Measurements from ENCODE around the gene BIRC6. TPM values are rescaled to one million over a fixed set of nuclear protein-coding genes. Genes with fewer than 3 reads are reported as not detected.
"Not testable (repeated sequence)": the region's sequence is repeated elsewhere in the genome, so short reads cannot be mapped to it uniquely, and the experiment has no call there.

Gene BIRC6
- polyA plus RNA-seq, 3 donors = 11.5 to 32.6 (median 12.9) TPM

DNA sequence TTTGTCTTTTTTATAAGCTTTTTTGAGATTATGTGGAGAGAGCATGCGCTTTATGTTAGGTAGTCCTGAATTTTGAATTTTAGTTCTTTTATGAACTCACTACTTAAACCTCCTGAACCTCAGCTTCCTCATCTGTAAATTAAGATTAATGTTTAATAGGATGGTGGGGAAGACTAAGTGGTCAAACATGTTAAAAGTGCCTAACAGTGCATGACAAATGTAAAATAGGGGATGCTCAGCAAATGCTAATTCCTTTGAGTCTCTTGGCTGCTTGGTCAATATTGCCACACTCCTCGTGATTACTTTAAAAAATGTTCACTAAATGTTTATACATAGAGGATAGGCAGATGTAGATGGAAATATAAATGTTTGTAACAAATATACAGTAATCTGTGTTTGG lies 6.8 kb downstream of the BIRC6 start:
- Histone ChIP-seq H3K79me2 (ENCODE audit: insufficient read depth, low read length) (peaks cover 100% of the 10 kb centered on the region), H3K9me3 (replicated peaks in 1 of 2; ENCODE audit: control insufficient read depth in 1 of 2, insufficient read depth in 1 of 2, low read length in 2 of 2) (no peaks in the 10 kb centered on the region), H3K4me3 (replicated peaks in 1 of 3; ENCODE audit: low read depth in 2 of 3, low read length in 3 of 3) (no peak overlapping the region), H2AFZ (ENCODE audit: insufficient read depth, low read depth, low read length, poor library complexity, severe bottlenecking) (no peak overlapping the region), H3K36me3 (replicated peaks in 1 of 2; ENCODE audit: control insufficient read depth in 1 of 2, insufficient read depth in 2 of 2, low read length in 2 of 2) (peaks cover 2 to 9% of the 10 kb centered on the region in 2 donors), H3K27me3 (ENCODE audit: control insufficient read depth in 2 of 2, insufficient read depth in 2 of 2, low read length in 2 of 2) (no peaks in the 10 kb centered on the region), H3K9ac (ENCODE audit: insufficient read depth, low read length, poor library complexity, severe bottlenecking) (no peak overlapping the region), H3K4me1 (ENCODE audit: control insufficient read depth in 1 of 2, insufficient read depth in 2 of 2, low read length in 2 of 2) (peaks cover 14 to 20% of the 10 kb centered on the region in 2 donors), H3K4me2 (replicated peaks; ENCODE audit: extremely low read depth, low read length, poor library complexity, severe bottlenecking) (no peak overlapping the region), H4K20me1 (ENCODE audit: insufficient read depth, low read length) (peaks cover 99% of the 10 kb centered on the region), H3K27ac (ENCODE audit: low read depth in 1 of 2, low read length in 2 of 2) (peak overlapping the region in 1 of 2 donors; percentile 17)
- H3K9me3 Mint-ChIP-seq = no peaks in the 10 kb centered on the region
- peak overlapping the region in 2 of 7 donors; percentile 8 to 16 for H3K27ac Mint-ChIP-seq
- no CpG with 5 or more reads among the region's 2 CpGs for WGBS (ENCODE audit: insufficient coverage)
- peaks cover 0 to 2% (median 2%) of the 10 kb centered on the region in 3 donors for H3K27me3 Mint-ChIP-seq (ENCODE audit: low read depth in 3 of 3)
- TF ChIP-seq, protein P1, sequence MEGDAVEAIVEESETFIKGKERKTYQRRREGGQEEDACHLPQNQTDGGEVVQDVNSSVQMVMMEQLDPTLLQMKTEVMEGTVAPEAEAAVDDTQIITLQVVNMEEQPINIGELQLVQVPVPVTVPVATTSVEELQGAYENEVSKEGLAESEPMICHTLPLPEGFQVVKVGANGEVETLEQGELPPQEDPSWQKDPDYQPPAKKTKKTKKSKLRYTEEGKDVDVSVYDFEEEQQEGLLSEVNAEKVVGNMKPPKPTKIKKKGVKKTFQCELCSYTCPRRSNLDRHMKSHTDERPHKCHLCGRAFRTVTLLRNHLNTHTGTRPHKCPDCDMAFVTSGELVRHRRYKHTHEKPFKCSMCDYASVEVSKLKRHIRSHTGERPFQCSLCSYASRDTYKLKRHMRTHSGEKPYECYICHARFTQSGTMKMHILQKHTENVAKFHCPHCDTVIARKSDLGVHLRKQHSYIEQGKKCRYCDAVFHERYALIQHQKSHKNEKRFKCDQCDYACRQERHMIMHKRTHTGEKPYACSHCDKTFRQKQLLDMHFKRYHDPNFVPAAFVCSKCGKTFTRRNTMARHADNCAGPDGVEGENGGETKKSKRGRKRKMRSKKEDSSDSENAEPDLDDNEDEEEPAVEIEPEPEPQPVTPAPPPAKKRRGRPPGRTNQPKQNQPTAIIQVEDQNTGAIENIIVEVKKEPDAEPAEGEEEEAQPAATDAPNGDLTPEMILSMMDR (IDR thresholded peaks at IDR 0.05) = no peak
- H3K4me1 Mint-ChIP-seq = peaks cover 45% of the 10 kb centered on the region
- no peak for DNase-seq
- intact Hi-C loops (cut with micrococcal nuclease) = no loop called here
- no peak overlapping the region for H3K4me3 Mint-ChIP-seq
- H3K36me3 Mint-ChIP-seq = peaks cover 16 to 18% of the 10 kb centered on the region in 2 donors

DNA sequence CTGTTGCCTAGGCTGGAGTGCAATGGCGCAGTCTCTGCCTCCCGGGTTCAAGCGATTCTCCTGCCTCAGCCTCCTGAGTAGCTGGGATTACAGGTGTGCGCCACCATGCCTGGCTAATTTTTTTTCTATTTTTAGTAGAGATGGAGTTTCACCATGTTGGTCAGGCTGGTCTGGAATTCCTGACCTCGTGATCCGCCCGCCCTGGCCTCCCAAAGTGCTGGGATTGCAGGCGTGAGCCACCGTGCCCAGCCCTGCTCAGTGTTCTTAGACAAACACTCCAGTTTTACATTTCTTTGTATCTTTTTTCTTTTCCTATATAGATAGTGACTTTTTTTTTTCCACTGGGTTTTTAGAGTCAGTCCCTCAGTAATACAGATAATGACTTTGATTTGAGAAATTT lies 7.5 kb downstream of the BIRC6 start:
- H2AFZ ChIP-seq (ENCODE audit: insufficient read depth, low read depth, low read length, poor library complexity, severe bottlenecking); DNase-seq; H3K9me3 Mint-ChIP-seq; H3K36me3 ChIP-seq (replicated peaks in 1 of 2; ENCODE audit: control insufficient read depth in 1 of 2, insufficient read depth in 2 of 2, low read length in 2 of 2); H3K4me2 ChIP-seq (replicated peaks; ENCODE audit: extremely low read depth, low read length, poor library complexity, severe bottlenecking); H3K27me3 Mint-ChIP-seq (ENCODE audit: low read depth in 3 of 3); H3K9ac ChIP-seq (ENCODE audit: insufficient read depth, low read length, poor library complexity, severe bottlenecking); H3K27ac ChIP-seq (ENCODE audit: low read depth in 1 of 2, low read length in 2 of 2); H3K4me3 ChIP-seq (replicated peaks in 1 of 3; ENCODE audit: low read depth in 2 of 3, low read length in 3 of 3); intact Hi-C loops (cut with micrococcal nuclease); H3K4me3 Mint-ChIP-seq; H3K9me3 ChIP-seq (replicated peaks in 1 of 2; ENCODE audit: control insufficient read depth in 1 of 2, insufficient read depth in 1 of 2, low read length in 2 of 2); H3K27me3 ChIP-seq (ENCODE audit: control insufficient read depth in 2 of 2, insufficient read depth in 2 of 2, low read length in 2 of 2): not testable (repeated sequence)
- Mint-ChIP-seq H3K4me1 (peaks cover 38% of the 10 kb centered on the region), H3K36me3 (peaks cover 14 to 16% of the 10 kb centered on the region in 2 donors), H3K27ac (peak overlapping the region in 5 of 7 donors; percentile 6 to 61 (median 53))
- H3K4me1 ChIP-seq (ENCODE audit: control insufficient read depth in 1 of 2, insufficient read depth in 2 of 2, low read length in 2 of 2) = peaks cover 7 to 15% of the 10 kb centered on the region in 2 donors
- peaks cover 100% of the 10 kb centered on the region for H3K79me2 ChIP-seq (ENCODE audit: insufficient read depth, low read length)
- peaks cover 99% of the 10 kb centered on the region for H4K20me1 ChIP-seq (ENCODE audit: insufficient read depth, low read length)
- WGBS (ENCODE audit: insufficient coverage) = 100% methylated on average over 3 of the region's 9 CpGs

DNA sequence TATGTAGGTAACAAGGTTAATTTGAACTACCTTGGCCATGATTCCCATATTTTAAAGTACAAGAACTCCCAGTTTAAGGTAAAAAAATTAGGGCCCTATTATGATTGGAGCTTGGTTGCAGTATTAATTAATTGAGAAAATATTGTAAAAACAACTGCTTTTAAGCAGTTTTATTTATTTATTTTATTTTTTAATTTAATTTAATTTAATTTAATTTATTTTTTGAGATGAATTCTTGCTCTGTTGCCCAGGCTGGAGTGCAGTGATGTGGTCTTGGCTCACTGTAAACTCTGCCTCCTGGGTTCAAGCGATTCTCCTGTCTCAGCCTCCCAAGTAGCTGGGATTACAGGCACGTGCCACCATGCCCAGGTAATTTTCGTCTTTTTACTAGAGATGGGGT lies 8.9 kb downstream of the BIRC6 start:
- WGBS (ENCODE audit: insufficient coverage) = 100% methylated on average over 3 of the region's 3 CpGs
- H3K4me3 ChIP-seq (replicated peaks in 1 of 3; ENCODE audit: low read depth in 2 of 3, low read length in 3 of 3); H3K27me3 ChIP-seq (ENCODE audit: control insufficient read depth in 2 of 2, insufficient read depth in 2 of 2, low read length in 2 of 2); H3K9me3 ChIP-seq (replicated peaks in 1 of 2; ENCODE audit: control insufficient read depth in 1 of 2, insufficient read depth in 1 of 2, low read length in 2 of 2); H3K27ac ChIP-seq (ENCODE audit: low read depth in 1 of 2, low read length in 2 of 2); H3K4me3 Mint-ChIP-seq; H3K4me1 ChIP-seq (ENCODE audit: control insufficient read depth in 1 of 2, insufficient read depth in 2 of 2, low read length in 2 of 2); H3K9me3 Mint-ChIP-seq; H3K36me3 ChIP-seq (replicated peaks in 1 of 2; ENCODE audit: control insufficient read depth in 1 of 2, insufficient read depth in 2 of 2, low read length in 2 of 2); DNase-seq; H3K4me2 ChIP-seq (replicated peaks; ENCODE audit: extremely low read depth, low read length, poor library complexity, severe bottlenecking); H3K9ac ChIP-seq (ENCODE audit: insufficient read depth, low read length, poor library complexity, severe bottlenecking); intact Hi-C loops (cut with micrococcal nuclease); H3K27me3 Mint-ChIP-seq (ENCODE audit: low read depth in 3 of 3); H2AFZ ChIP-seq (ENCODE audit: insufficient read depth, low read depth, low read length, poor library complexity, severe bottlenecking); H3K27ac Mint-ChIP-seq: not testable (repeated sequence)
- peaks cover 99% of the 10 kb centered on the region for H3K79me2 ChIP-seq (ENCODE audit: insufficient read depth, low read length)
- Mint-ChIP-seq H3K4me1 (peaks cover 28% of the 10 kb centered on the region), H3K36me3 (peaks cover 11 to 16% of the 10 kb centered on the region in 2 donors)
- H4K20me1 ChIP-seq (ENCODE audit: insufficient read depth, low read length) = peaks cover 98% of the 10 kb centered on the region
